Suprapubic skin (tissue), 3 donors: ENCODE measurements around the gene SLC22A23.

Experiments
- CTCF ChIP-seq, 2 donors: fragments of 200-600 bp in 1 of 2; fragments of 450-650 bp in 1 of 2; sonication (generic) in 1 of 2; IDR thresholded peaks; one replicate each; pipeline ENCODE4 v1.5.1; 2016 to 2019; ENCODE audit warnings: antibody characterized with exemption in 2 of 2, mild to moderate bottlenecking in 1 of 2, moderate library complexity in 1 of 2
- POLR2AphosphoS5 ChIP-seq, 3 donors: sonication (generic); formaldehyde crosslinking; IDR thresholded peaks; one replicate each; pipeline ENCODE4 v1.6.1; 2017; ENCODE audit warnings: antibody characterized with exemption in 3 of 3

GRCh38 chr6:3369985-3370360 lies 86.9 kb downstream of the SLC22A23 start:
- TF ChIP-seq CTCF (IDR thresholded peaks at IDR 0.05) = no peak
- no peak for TF ChIP-seq POLR2AphosphoS5 (IDR thresholded peaks at IDR 0.05)
